GM12865 (cell line): ENCODE measurements around the gene OR4K2.
A peak's percentile ranks its signal among the peaks of the same experiment; 100 is the strongest.

Experiments
- DNase-seq: peaks from one replicate; pipeline ENCODE4 v3.0.0; 2010; ENCODE audit warnings: low read depth
- H3K4me3 ChIP-seq: 2 replicates; pipeline ENCODE4 v1.5.1; 2011; ENCODE audit warnings: mild to moderate bottlenecking, low read depth, low read length, control low read depth
- TF ChIP-seq, protein P1 (sequence below): IDR thresholded peaks from 2 replicates; pipeline ENCODE4 v1.5.1; 2011; ENCODE audit warnings: low read length, control low read depth, low read depth, inconsistent platforms; ENCODE audit not compliant: insufficient read depth; ENCODE audit errors: missing control alignments

OR4K2 gene

DNA sequence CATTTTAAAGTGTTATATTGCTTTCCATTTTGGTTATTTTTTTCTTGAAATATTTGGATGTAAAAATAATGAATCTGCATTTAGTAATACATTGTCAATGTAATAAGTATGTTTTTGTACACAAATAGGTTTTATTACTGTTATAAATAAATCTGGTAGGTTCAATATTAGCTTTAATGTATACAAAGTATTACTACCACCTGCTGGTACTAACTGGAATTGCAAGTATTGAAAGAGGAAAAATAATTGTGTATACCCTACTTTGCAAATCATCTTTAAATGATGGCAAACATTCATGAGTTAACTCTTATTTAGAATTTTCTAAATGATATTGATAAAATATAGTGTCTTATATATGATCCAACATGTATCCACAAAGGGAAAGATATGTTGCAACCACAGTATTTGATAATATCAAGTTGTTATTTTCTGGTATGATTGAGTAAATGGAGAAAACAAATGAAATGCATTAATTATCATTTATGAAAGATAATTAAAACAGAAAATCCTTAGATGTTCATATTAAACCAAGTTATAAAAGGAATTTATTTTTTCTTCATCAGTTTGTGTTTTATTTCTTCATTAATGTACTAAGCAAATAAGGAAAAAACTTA is 3.2 kb downstream of the OR4K2 start:
- TF ChIP-seq, protein P1, sequence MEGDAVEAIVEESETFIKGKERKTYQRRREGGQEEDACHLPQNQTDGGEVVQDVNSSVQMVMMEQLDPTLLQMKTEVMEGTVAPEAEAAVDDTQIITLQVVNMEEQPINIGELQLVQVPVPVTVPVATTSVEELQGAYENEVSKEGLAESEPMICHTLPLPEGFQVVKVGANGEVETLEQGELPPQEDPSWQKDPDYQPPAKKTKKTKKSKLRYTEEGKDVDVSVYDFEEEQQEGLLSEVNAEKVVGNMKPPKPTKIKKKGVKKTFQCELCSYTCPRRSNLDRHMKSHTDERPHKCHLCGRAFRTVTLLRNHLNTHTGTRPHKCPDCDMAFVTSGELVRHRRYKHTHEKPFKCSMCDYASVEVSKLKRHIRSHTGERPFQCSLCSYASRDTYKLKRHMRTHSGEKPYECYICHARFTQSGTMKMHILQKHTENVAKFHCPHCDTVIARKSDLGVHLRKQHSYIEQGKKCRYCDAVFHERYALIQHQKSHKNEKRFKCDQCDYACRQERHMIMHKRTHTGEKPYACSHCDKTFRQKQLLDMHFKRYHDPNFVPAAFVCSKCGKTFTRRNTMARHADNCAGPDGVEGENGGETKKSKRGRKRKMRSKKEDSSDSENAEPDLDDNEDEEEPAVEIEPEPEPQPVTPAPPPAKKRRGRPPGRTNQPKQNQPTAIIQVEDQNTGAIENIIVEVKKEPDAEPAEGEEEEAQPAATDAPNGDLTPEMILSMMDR: peak; percentile 38
- H3K4me3 ChIP-seq: no peak overlapping the region
- peak; percentile 4 for DNase-seq

GRCh38 chr14:19895282-19895681 is 20.3 kb downstream of the OR4K2 start:
- TF ChIP-seq, protein P1: no peak
- DNase-seq: no peak
- no peak overlapping the region for H3K4me3 ChIP-seq

DNA sequence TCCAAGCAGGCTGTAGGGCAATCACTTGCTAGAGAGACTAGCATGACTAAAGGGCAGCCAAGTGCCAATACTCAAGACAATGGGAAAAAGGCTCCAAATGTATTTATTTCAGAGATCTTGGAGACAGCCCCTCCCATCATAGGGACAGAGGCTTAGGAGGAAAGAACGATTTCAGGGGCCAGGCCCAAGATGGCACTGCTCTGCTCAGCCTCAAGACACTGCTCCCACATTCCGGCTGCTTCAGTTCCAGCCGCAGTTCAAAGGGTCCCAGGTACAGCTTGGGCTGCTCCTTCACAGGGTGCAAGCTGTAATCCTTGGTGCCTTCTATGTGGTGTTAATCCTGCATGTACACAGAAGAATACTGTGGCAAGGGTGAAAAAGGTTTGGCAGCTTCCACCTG is 26.1 kb downstream of the OR4K2 start:
- TF ChIP-seq, protein P1: no peak
- H3K4me3 ChIP-seq: no peak overlapping the region
- DNase-seq: no peak

DNA sequence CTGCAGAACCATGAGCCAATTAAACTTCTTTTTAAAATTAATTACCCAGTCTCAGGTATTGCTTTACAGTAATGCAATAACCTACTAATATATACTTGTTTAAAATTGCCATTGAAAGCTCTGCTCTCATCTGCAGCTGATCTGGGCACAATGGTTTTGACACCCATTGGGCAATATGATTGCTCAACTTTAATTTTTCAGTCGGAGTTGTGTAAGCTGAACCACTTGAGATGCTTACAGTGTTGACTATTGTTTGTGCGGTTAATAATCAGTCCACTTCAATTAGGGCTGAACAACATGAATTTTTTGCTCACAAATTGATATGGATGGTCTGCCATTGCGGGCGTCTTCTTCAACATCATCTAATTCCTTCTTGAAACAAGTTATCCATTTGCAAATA is 27.5 kb downstream of the OR4K2 start:
- TF ChIP-seq, protein P1: no peak
- DNase-seq: no peak
- H3K4me3 ChIP-seq: no peak overlapping the region

DNA sequence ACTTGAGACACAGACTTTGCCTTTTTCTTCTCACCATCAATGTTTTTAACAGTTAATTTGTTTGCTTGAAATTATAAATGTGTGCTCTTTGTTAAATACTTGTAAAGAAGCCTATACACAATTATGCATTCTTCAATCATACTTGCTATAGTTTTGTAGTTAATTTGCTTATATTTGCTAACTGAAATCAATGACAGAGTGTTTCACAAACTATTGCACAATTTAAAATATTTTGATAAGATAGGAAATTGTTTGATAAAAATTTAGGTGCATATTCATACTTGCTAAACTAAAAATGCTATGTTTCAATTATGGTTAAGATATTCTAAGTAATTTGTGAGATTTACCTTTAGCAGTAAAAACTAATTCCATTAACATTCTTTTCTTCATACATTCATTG is 31.7 kb downstream of the OR4K2 start:
- TF ChIP-seq, protein P1: no peak
- no peak overlapping the region for H3K4me3 ChIP-seq
- no peak for DNase-seq

- no peak for DNase-seq
- TF ChIP-seq, protein P1: no peak
- no peak overlapping the region for H3K4me3 ChIP-seq
These were observed 36.2 kb downstream of the OR4K2 start for GRCh38 chr14:19911114-19911513.

DNA sequence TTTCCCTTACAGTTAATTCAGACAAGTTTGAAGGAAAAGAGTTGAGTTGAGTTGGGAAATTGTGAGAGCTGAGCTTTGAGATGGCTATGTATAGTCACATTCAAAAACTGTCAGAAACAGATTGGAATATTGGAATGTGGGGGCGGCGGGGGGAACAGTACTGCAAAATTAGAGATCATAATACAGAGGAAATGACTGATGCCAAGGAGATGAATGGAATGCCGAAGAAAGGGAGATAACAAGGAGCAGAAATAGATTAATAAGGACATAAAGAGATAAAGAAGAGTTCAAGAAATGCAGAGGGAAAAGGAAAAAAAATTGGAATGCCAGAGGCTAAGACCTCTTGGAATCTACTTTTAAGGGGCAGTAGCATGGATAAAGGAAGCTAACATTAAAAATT is 42.3 kb downstream of the OR4K2 start:
- TF ChIP-seq, protein P1: no peak
- no peak for DNase-seq
- H3K4me3 ChIP-seq: no peak overlapping the region
